ENCODE results near the gene MAP2K1.

Gene MAP2K1

DNA sequence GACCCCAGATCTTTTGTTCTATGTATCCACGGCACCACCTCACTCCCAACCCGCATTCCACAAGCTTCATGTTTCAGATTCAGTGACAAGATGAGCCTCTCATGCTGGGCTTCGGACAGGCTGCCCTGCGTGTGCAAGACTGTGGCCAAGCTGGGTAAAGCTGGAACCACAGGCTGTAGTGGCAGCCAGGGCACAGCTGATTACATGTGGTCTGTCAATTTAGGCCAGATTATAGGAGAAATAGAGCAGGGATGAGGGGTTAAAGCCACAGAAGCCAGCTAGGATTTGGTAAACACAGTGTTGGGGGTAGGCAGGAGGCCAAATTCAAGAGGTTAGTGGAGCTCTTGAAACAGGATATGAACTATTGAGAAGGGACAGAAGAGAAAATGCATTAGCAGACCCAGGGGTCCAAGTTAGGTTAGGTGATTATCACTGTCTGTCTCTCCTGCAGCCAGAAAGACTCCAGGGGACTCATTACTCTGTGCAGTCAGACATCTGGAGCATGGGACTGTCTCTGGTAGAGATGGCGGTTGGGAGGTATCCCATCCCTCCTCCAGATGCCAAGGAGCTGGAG, 97.9 kb downstream of the MAP2K1 start:
- TF ChIP-seq Cebpa-rat (IDR thresholded peaks at IDR 0.05): no peak

DNA sequence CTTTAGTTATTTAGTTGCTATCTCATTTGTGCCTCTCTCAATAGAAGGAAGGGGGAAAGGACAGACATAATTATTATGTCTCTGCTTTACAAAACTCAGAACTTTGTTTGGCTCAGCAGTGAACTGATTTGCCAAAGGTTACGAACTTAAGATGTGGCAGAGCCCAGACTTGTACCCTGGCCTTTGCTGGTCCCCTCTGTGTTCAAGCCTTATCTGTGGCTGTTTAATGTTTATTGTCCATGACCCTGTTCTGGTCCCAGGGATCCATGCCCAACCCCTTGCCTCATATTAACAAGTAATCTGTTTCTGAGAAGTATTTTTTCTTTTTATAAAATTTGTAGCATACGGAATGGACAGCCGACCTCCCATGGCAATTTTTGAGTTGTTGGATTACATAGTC, 100.2 kb downstream of the MAP2K1 start:
- Histone ChIP-seq H3K9ac (no peak overlapping the region), H3K4me1 (no peaks in the 10 kb centered on the region), H3K36me3 (peaks cover 96% of the 10 kb centered on the region), H3K4me3 (no peak overlapping the region), H4K20me1 (peaks cover 4% of the 10 kb centered on the region; the same call in 1 of the 2 replicates), H3K4me2 (no peak overlapping the region), H3K27ac (no peak overlapping the region), H3K9me3 (no peaks in the 10 kb centered on the region), H3K27me3 (no peaks in the 10 kb centered on the region)
- TF ChIP-seq Cebpa-rat (IDR thresholded peaks at IDR 0.05): no peak

More for the DNA sequence above, 97.9 kb downstream of the MAP2K1 start:
- no peak overlapping the region for H3K4me3 ChIP-seq
- H3K4me1 ChIP-seq: no peaks in the 10 kb centered on the region
- H3K36me3 ChIP-seq: peaks cover 87% of the 10 kb centered on the region
- H4K20me1 ChIP-seq: no peaks in the 10 kb centered on the region
- H3K27ac ChIP-seq: no peak overlapping the region
- no peak overlapping the region for H3K4me2 ChIP-seq
- H3K9me3 ChIP-seq: no peaks in the 10 kb centered on the region
- H3K27me3 ChIP-seq: no peaks in the 10 kb centered on the region
- no peak overlapping the region for H3K9ac ChIP-seq

GRCh38 chr15:66488525-66488924, 101.8 kb downstream of the MAP2K1 start:
- Histone ChIP-seq H3K4me1 (no peaks in the 10 kb centered on the region), H3K27me3 (no peaks in the 10 kb centered on the region), H3K36me3 (peaks cover 96% of the 10 kb centered on the region), H4K20me1 (peaks cover 7% of the 10 kb centered on the region; the same call in 1 of the 2 replicates), H3K4me3 (no peak overlapping the region), H3K27ac (no peak overlapping the region), H3K4me2 (no peak overlapping the region), H3K9me3 (no peaks in the 10 kb centered on the region), H3K9ac (no peak overlapping the region)
- TF ChIP-seq Cebpa-rat (IDR thresholded peaks at IDR 0.05): no peak

- no peak for TF ChIP-seq Cebpa-rat (IDR thresholded peaks at IDR 0.05)
- Histone ChIP-seq H3K36me3 (peaks cover 99% of the 10 kb centered on the region), H3K4me2 (no peak overlapping the region), H4K20me1 (peaks cover 7% of the 10 kb centered on the region; the same call in 1 of the 2 replicates), H3K27ac (no peak overlapping the region), H3K4me3 (no peak overlapping the region), H3K9me3 (no peaks in the 10 kb centered on the region), H3K27me3 (no peaks in the 10 kb centered on the region), H3K4me1 (no peaks in the 10 kb centered on the region), H3K9ac (no peak overlapping the region)
Measured at GRCh38 chr15:66489179-66489791, 102.6 kb downstream of the MAP2K1 start.

DNA sequence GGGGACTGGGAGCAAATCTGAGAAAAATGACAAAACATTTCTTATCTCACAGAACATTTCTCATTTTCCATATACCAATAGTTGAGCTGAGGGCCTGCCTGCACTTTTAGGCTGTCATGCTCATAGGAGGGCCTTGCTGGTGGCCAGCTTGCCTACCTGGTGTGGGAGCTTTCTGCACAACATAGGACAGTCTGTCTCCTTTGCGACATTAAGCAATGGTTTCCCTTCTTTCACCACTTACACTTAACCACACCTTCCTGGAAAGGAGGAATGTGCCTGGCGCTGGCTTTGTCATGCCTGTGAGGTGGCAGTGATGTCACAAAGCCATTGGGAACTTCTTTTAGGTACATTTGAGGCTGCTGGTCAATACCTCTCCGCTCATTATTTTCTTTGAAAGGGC, 105.1 kb downstream of the MAP2K1 start:
- H4K20me1 ChIP-seq: peaks cover 7% of the 10 kb centered on the region; the same call in 1 of the 2 replicates
- H3K4me1 ChIP-seq: peaks cover 8% of the 10 kb centered on the region
- H3K36me3 ChIP-seq: peaks cover 96% of the 10 kb centered on the region
- H3K9ac ChIP-seq: no peak overlapping the region
- no peaks in the 10 kb centered on the region for H3K27me3 ChIP-seq
- no peaks in the 10 kb centered on the region for H3K9me3 ChIP-seq
- no peak overlapping the region for H3K4me3 ChIP-seq
- H3K4me2 ChIP-seq: no peak overlapping the region
- H3K27ac ChIP-seq: no peak overlapping the region
- no peak for TF ChIP-seq Cebpa-rat (IDR thresholded peaks at IDR 0.05)

GRCh38 chr15:66494262-66494661, 107.5 kb downstream of the MAP2K1 start:
- H3K9ac ChIP-seq: no peak overlapping the region
- H3K4me1 ChIP-seq: peaks cover 22% of the 10 kb centered on the region
- H3K4me3 ChIP-seq: no peak overlapping the region
- no peaks in the 10 kb centered on the region for H3K27me3 ChIP-seq
- H3K9me3 ChIP-seq: no peaks in the 10 kb centered on the region
- peaks cover 84% of the 10 kb centered on the region for H3K36me3 ChIP-seq
- H3K27ac ChIP-seq: no peak overlapping the region
- no peak for TF ChIP-seq Cebpa-rat (IDR thresholded peaks at IDR 0.05)
- H3K4me2 ChIP-seq: no peak overlapping the region
- peaks cover 22% of the 10 kb centered on the region for H4K20me1 ChIP-seq

DNA sequence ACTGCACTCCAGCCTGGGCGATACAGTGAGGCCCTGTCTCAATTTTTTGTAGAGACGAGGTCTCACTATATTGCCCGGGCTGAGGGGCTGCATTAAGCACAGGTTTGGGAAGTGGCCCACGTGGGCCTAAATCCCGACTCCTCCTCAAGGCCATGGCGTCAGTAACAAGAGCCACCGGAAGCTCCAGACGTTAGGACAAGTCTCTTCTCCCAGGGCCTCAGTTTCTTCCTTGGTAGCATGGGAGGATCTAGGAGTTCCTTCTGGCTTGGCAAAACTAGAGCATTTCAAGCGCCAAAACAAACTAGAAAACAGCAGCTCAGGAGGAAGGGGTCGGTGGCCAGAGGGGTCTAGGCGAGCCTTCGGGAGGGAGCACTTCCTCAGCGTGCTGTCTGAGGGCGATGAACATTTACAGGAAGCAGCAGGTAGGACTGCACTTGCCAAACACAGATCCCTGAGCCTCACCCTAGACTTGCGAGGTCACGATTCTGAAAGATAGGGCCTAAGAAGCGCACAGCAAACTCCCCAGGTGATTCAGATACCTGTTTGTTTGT, 110.3 kb downstream of the MAP2K1 start:
- peak overlapping the region; percentile 80 for H3K4me2 ChIP-seq
- H3K4me3 ChIP-seq: peak overlapping the region; percentile 84
- no peak for TF ChIP-seq Cebpa-rat (IDR thresholded peaks at IDR 0.05)
- H3K9me3 ChIP-seq: no peaks in the 10 kb centered on the region
- H3K27me3 ChIP-seq: no peaks in the 10 kb centered on the region
- H4K20me1 ChIP-seq: peaks cover 43% of the 10 kb centered on the region
- H3K27ac ChIP-seq: peak overlapping the region; percentile 85
- H3K4me1 ChIP-seq: peaks cover 50% of the 10 kb centered on the region
- peaks cover 84% of the 10 kb centered on the region for H3K36me3 ChIP-seq
- peak overlapping the region; percentile 89 for H3K9ac ChIP-seq

- no peaks in the 10 kb centered on the region for H3K27me3 ChIP-seq
- H3K9ac ChIP-seq: peak within 1 kb of the TSS; percentile 89
- no peaks in the 10 kb centered on the region for H3K9me3 ChIP-seq
- H3K4me1 ChIP-seq: peaks cover 58% of the 10 kb centered on the region
- peak; percentile 52; the same call in 1 of the 2 replicates for TF ChIP-seq Cebpa-rat (IDR thresholded peaks at IDR 0.05)
- peaks cover 50% of the 10 kb centered on the region for H4K20me1 ChIP-seq
- H3K36me3 ChIP-seq: peaks cover 84% of the 10 kb centered on the region
- H3K4me2 ChIP-seq: peak within 1 kb of the TSS; percentile 80
- peak within 1 kb of the TSS; percentile 85 for H3K27ac ChIP-seq
- peak within 1 kb of the TSS; percentile 84 for H3K4me3 ChIP-seq
Measured at GRCh38 chr15:66497502-66498455, 111.1 kb downstream of the MAP2K1 start, which contains the start of gene SNAPC5. Gene SNAPC5, minus strand, starts transcription at chr15:66497762. Its CDS starts 31 bp downstream, at chr15:66497731.
